HUES48 (cell line): Measurements from ENCODE around the gene PDCD10.

Source experiments
- H3K27ac ChIP-seq: one replicate; pipeline ENCODE4 v1.7.0; 2013; ENCODE audit warnings: low read depth, low read length, inconsistent platforms
- H3K27me3 ChIP-seq: 2 replicates; pipeline ENCODE4 v1.6.1; 2013; ENCODE audit warnings: mild to moderate bottlenecking, low read length; ENCODE audit not compliant: control insufficient read depth, insufficient read depth
- H3K36me3 ChIP-seq: 2 replicates; pipeline ENCODE4 v1.6.1; 2013; ENCODE audit warnings: low read length; ENCODE audit not compliant: control insufficient read depth, insufficient read depth
- H3K4me1 ChIP-seq: 2 replicates; pipeline ENCODE4 v1.6.1; 2013; ENCODE audit warnings: mild to moderate bottlenecking, low read length; ENCODE audit not compliant: control insufficient read depth, insufficient read depth
- H3K4me3 ChIP-seq: 2 replicates; pipeline ENCODE4 v1.5.1; 2013; ENCODE audit warnings: mild to moderate bottlenecking, low read depth, low read length
- H3K9ac ChIP-seq: 2 replicates; pipeline ENCODE4 v1.6.1; 2013; ENCODE audit warnings: mild to moderate bottlenecking, low read depth, low read length, moderate library complexity
- H3K9me3 ChIP-seq: 2 replicates; pipeline ENCODE4 v1.6.1; 2013; ENCODE audit warnings: low read length; ENCODE audit not compliant: control insufficient read depth, insufficient read depth

PDCD10 gene

DNA sequence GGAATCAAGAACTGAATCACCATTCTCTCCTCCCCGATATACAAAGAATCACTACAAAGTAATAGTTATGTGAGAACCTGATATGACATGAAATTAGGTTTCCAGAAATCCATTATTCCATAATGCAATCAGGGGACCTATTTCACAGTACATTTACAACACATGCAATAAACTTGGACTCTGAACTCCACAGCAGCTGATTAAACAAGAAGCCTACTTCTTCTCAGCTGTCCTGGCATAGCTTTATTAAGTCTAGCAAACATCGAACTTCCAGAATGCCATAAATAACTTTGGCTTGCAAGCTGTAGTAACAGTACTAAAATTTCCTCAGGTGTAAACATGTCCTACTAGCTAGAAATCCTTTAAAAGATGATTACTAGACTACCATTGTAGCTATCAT, 17.8 kb downstream of the PDCD10 start:
- H3K27me3 ChIP-seq = no peaks in the 10 kb centered on the region
- no peak overlapping the region for H3K27ac ChIP-seq
- 0 out of 2 replicates have a peak, but pooled peaks cover 5% of the 10 kb centered on the region for H3K9me3 ChIP-seq
- H3K9ac ChIP-seq = no peak overlapping the region
- no peak overlapping the region for H3K4me3 ChIP-seq
- no peaks in the 10 kb centered on the region for H3K4me1 ChIP-seq
- peaks cover 46% of the 10 kb centered on the region for H3K36me3 ChIP-seq

DNA sequence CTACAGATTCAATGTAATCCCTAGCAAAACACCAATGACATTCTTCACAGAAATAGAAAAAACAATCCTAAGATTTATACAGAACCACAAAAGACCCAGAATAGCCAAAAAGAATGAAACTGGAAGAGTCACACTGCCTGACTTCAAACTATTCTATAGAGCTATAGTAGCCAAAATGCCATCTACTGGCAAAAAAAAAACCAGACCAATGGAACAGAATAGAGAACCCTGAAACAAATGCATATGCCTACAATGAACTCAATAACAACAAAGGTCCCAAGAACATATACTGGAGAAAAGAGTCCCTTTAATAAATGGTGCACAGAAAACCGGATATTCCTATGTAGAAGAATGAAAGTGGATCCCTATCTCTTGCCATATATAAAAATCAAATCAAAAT, 19.8 kb downstream of the PDCD10 start:
- Histone ChIP-seq H3K4me1 (no peaks in the 10 kb centered on the region), H3K36me3 (peaks cover 50% of the 10 kb centered on the region), H3K27me3 (no peaks in the 10 kb centered on the region), H3K27ac (no peak overlapping the region), H3K9ac (no peak overlapping the region), H3K9me3 (no peaks in the 10 kb centered on the region), H3K4me3 (no peak overlapping the region)

DNA sequence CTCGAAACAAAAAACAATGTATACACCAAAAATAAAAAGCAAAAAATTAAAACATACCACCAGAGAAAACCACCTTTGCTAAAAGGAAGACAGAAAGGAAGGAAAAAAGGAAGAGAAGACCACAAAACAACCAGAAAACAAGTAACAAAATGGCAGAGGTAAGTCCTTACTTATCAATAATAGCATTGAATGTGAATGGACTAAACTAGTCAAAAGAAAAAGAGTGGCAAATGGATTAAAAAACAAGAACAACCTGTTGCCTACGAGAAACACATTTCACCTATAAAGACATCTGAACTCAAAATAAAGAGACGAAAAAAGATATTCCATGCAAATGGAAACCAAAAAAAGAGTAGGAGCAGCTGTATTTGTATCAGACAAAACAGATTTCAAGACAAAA, 22.2 kb downstream of the PDCD10 start:
- peaks cover 48% of the 10 kb centered on the region for H3K36me3 ChIP-seq
- H3K27me3 ChIP-seq = no peaks in the 10 kb centered on the region
- H3K4me3 ChIP-seq = no peak overlapping the region

DNA sequence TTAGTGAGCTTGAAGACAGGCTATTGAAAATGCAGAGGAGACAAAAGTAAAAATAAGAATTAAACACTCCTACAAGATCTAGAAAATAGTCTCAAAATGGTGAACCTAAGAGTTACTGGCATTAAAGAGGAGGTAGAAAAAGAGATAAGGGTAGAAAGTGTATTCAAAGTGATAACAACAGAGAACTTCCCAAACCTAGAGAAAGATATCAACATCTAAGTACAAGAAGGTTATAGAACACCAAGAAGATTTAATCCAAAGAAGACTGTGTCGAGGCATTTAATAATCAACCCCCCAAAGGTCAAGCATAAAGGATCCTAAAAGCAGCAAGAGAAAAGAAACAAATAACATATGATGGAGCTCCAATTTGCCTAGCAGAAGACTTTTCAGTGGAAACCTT, 23.3 kb downstream of the PDCD10 start:
- Histone ChIP-seq H3K9ac (no peak overlapping the region), H3K4me1 (no peaks in the 10 kb centered on the region), H3K36me3 (peaks cover 44% of the 10 kb centered on the region), H3K9me3 (no peaks in the 10 kb centered on the region), H3K4me3 (no peak overlapping the region), H3K27ac (no peak overlapping the region), H3K27me3 (no peaks in the 10 kb centered on the region)

More for the DNA sequence above, 22.2 kb downstream of the PDCD10 start:
- no peak overlapping the region for H3K9ac ChIP-seq
- no peaks in the 10 kb centered on the region for H3K4me1 ChIP-seq
- H3K9me3 ChIP-seq = no peaks in the 10 kb centered on the region
- H3K27ac ChIP-seq = no peak overlapping the region

DNA sequence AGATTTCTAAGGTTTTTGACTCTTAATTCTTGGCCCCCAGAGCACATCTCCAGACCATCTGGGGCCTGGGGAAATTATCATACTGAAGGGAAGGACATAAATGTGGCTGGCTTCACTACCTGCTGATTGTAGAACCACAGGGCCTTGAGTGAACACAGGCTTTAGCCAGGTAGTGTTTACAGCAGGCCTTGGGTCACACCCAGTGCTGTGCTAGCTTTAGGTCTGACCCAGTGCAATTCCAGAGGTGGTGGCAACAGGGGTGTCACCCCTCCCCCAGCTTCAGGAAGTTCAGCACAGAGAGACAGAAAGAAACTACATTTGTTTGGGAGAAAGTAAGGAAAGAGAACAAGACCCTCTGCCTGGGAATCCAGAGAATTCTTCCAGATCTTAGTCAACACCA, 24.1 kb downstream of the PDCD10 start:
- no peaks in the 10 kb centered on the region for H3K27me3 ChIP-seq

DNA sequence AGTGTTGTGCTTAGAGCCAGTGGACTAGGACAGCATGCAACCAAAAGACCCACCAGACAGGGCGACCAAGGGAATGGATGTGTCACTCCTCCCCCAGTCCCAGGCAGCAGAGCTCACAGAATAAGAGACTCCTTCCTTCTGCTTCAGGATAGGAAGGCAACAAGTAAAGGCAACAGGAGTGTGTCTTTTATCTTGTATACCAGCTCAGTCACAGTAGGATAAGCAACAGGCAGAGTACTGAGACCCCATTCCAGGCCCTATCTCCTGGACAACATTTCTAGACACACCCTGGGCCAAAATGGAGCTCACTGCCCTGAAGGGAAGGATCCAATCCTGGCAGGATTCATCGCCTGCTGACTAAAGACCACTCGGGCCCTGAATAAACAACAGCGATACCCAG, 25.0 kb downstream of the PDCD10 start:
- Histone ChIP-seq H3K9me3 (no peaks in the 10 kb centered on the region), H3K9ac (no peak overlapping the region), H3K36me3 (peaks cover 48% of the 10 kb centered on the region), H3K4me3 (no peak overlapping the region), H3K27me3 (no peaks in the 10 kb centered on the region), H3K27ac (no peak overlapping the region), H3K4me1 (no peaks in the 10 kb centered on the region)

More for the DNA sequence above, 24.1 kb downstream of the PDCD10 start:
- no peaks in the 10 kb centered on the region for H3K9me3 ChIP-seq
- H3K27ac ChIP-seq = no peak overlapping the region
- no peaks in the 10 kb centered on the region for H3K4me1 ChIP-seq
- H3K9ac ChIP-seq = no peak overlapping the region
- no peak overlapping the region for H3K4me3 ChIP-seq
- H3K36me3 ChIP-seq = peaks cover 45% of the 10 kb centered on the region

DNA sequence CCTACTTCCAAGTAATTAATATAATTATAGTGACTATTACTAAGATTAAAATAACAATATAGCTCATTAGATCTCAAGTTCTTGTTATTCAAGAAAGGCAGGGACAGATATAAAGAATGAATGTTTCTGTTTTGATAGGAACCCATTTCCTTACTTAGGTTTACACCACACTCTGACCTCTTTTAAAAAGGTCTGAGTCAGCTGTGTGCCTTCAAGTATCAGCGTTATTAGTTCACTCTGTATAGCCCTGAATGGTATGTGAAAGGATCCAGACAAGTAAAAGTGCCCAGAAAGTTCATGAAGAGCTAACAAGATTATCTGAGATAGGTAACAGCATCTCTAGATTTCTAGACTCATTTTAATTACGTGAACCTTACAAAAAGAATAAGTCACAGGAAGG, 28.9 kb downstream of the PDCD10 start:
- Histone ChIP-seq H3K27me3 (no peaks in the 10 kb centered on the region), H3K4me1 (no peaks in the 10 kb centered on the region), H3K4me3 (no peak overlapping the region), H3K36me3 (peaks cover 70% of the 10 kb centered on the region), H3K9me3 (no peaks in the 10 kb centered on the region), H3K9ac (no peak overlapping the region), H3K27ac (no peak overlapping the region)

DNA sequence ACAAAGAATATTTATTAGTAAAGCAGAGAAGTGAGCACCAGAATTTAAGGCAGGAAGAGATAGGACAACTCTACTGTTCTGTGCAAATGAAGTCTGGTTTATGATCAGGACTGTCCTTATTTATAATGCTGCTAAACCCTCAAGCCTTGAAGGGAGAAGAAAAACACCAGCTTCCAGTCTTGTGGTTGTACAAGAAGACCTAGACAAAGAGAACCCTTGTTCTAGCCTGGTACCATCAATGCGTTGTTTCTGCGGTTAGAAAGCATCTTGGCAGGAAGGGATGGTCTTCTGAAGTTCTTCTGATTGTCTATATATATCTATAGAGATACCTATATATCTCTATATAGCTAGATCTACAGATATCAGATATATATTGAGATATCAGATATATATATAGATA, 33.8 kb downstream of the PDCD10 start:
- Histone ChIP-seq H3K36me3 (peaks cover 55% of the 10 kb centered on the region), H3K4me1 (no peaks in the 10 kb centered on the region), H3K9ac (no peak overlapping the region), H3K27ac (no peak overlapping the region), H3K4me3 (no peak overlapping the region), H3K9me3 (no peaks in the 10 kb centered on the region), H3K27me3 (no peaks in the 10 kb centered on the region)

DNA sequence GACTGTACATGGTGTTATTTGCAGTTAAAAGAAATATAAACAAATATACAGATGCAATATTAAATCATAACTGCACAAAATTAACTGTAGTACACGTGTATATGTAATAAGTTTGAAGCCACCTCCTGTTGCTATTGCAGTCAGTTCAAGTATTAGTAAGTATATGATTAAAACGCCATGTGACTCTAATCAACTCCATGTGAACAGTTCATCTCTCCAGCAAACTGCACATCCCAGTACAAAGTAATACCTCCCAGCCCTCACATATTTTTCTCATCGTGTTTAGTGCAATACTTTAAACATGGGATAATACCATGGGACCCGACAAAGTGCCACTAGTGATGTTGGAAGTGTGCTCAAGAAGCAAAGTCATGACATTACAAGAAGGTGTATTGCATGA, 34.6 kb downstream of the PDCD10 start:
- no peak overlapping the region for H3K9ac ChIP-seq
- H3K27ac ChIP-seq = no peak overlapping the region
- no peaks in the 10 kb centered on the region for H3K27me3 ChIP-seq
- peaks cover 61% of the 10 kb centered on the region for H3K36me3 ChIP-seq
- H3K9me3 ChIP-seq = no peaks in the 10 kb centered on the region
- H3K4me1 ChIP-seq = 0 out of 2 replicates have a peak, but pooled peaks cover 4% of the 10 kb centered on the region
- H3K4me3 ChIP-seq = no peak overlapping the region

DNA sequence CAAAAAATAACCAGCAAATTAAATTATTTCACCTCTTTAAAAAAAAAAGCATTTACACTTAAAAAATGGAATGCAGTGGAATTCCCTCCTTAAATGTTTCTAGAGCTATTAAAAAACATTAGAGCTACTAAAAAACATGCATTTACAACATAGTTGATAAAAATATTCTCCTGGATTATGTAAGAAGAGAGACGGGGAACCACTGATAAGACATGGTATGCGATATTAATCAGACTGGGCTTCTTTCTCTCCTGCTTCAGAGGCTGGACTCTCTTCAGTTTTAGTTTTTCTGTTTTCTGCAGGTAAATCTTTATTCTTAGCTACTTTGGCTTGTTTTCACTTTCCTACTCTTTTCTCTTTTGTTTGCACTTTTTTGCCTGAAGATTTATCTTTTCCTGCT, 40.6 kb downstream of the PDCD10 start:
- peaks cover 20% of the 10 kb centered on the region for H3K4me1 ChIP-seq
- H3K9ac ChIP-seq = no peak overlapping the region
- peaks cover 56% of the 10 kb centered on the region for H3K36me3 ChIP-seq
- H3K27me3 ChIP-seq = no peaks in the 10 kb centered on the region
- no peak overlapping the region for H3K27ac ChIP-seq
- H3K4me3 ChIP-seq = no peak overlapping the region
- no peaks in the 10 kb centered on the region for H3K9me3 ChIP-seq

DNA sequence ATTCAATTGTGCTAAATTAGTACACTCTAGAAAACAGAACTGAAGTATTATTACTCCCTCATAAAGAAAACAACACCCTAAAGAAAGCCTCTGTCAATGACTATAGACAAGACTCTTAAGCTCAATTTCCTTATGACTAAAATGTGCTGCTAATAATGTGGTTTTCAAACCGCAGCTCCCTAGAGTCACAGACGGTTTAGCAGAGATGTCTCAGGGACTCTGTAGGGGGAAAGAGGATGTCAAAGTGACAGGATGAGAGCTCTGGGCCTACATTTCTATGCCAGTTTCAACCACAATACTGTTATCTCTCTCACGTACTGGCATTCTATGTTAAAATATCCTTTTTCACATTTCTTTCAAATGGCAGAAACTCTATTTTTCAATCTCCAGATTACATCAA, 43.3 kb downstream of the PDCD10 start:
- no peak overlapping the region for H3K9ac ChIP-seq
- no peaks in the 10 kb centered on the region for H3K9me3 ChIP-seq
- H3K27ac ChIP-seq = no peak overlapping the region
- peaks cover 61% of the 10 kb centered on the region for H3K36me3 ChIP-seq
- no peaks in the 10 kb centered on the region for H3K27me3 ChIP-seq
- H3K4me1 ChIP-seq = peaks cover 36% of the 10 kb centered on the region
- no peak overlapping the region for H3K4me3 ChIP-seq
